Measurements from ENCODE around the gene PPP1R1C.

Gene PPP1R1C

DNA sequence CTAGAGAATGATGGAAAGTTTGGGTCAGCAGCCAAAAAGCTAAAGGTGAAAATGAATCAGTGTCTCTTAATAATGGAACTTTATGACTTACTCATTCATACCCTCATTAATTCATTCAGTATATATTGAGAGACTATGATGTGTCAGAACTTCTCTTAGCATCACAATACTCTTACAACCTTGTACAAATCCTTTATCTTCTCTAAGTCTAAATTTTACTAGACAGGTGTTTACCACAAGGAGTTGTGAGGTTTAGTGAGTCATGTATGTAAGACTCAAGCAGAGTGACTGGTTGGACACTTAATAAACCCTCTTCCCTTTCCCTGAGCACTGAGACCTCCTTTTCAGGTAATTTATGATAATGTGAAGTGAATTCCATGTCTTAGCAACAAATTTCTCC lies 129.6 kb downstream of the PPP1R1C start:
- no peak for DNase-seq

DNA sequence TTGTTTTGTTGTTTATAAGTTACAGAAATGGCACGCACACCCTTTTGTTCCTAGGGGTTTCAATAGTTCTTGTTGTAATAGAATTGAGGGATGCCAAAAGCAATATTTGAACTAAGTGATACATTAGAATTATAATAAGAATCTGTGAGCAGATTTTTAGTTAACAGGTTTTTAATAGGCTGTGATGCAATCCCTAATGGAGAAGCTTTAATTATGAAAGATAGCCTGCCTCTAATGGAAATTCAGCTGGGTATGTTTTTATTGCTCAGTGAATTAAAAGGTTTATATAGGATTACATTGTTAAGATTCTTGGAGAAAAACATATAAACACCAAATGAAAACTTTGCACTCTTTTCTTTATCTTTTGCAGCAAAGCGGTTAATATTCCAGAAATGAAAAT lies 131.1 kb downstream of the PPP1R1C start:
- no peak for DNase-seq

DNA sequence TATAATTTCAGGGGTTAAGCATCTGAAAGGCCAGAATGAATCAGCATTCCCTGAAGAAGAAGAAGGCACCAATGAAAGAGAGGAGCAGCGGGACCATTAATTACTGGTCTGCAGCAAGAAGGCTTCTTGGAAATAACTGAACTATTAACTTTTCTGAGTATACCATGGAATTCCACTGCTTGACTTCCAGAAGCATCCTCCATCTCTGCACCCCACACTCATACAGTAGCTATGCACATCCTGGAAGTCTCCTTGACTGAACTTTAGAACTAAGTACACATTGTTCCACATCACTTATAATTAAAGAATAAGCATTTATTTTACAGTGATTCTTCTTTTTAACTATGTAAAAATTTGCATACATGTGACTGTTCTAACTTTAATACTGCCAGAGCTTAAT lies 131.5 kb downstream of the PPP1R1C start:
- no peak for DNase-seq

DNA sequence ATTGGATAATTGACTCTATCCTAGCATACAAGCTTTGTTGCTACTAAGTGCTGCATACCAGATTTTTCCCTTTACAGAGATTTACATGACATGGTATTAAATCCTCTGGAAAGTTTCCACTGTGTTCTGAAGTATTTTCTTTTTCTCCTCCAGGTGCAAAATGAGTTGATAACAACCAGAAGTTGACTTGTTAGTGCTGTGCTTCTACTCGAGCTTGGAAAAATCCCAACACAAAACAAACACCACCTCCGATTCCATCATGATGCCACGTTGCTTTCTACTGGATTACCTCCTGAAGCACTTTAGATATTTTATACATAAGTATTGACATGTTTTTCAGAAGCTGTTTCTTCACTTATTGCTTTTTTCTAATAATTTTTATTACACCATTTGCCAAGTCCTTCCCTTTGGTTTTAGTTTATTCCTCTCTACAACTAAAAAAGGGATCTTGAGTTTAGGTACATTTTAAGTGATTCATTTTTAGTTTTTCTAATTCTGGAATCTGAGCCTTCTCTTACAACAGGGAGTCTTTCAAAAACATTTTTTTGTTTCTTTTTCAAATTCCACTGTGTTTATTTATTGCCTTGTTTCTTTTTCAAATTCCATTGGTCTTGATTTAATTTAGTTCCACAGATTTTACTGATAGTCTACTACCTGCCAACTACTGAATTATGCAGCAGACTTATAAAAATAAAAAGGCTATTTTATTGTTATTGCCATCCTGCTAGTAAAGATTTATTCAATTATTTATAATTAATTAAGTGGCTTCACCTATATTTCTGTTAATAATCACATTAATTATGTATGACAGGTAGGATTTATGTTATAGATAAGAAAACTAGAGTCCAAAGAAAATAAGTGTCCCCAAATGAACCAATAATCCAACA lies 143.4 kb downstream of the PPP1R1C start:
- no peak for DNase-seq

DNA sequence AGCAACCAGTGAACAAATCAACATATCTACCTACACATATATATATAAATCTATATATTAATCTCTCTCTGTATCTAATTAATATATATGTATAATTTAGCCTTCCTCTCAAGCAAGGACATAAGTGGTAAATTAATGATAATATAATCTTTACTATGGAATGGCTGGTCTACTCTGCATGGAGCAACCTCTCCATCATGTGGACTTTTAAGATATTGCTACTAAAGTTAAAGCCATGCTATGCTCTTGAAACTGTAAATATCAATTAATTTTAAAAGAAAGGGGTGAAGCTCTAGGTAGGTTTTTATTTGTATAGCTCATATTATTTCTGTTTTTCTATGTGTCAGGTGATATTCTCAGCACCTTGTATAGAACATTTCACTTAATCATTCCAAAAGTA lies 147.0 kb downstream of the PPP1R1C start:
- no peak for DNase-seq

DNA sequence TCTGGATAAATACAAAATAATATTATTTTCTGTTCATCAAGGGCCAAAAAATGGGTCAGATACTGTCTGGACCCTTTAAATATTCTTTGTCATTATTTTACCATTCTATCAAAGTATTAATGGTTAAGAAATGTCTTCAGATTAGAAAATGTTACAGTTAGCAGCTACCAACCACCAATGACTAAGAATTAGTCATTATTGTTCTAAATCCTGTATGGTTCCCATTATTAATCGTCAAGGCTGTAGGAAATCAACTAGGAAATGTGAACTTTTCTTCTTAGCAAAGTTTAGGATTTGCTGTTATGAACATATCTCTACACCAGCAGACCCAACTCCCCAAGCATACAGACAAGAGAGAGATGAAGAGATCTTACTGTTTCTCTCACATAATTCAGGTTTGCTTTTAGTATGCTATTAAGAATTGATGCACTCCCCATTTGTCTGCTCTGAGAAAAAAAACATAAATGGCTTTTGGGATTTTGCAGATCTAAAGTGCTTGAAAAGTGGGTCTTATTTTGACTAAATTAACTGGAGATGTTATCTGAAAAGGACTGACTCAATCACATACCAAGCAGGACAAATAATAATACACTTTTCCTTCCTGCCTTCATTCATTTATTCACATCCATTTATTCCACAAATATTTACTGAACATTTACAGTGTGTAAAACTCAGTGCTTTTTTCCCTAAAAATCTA lies 147.7 kb downstream of the PPP1R1C start:
- DNase-seq, result no peak

DNA sequence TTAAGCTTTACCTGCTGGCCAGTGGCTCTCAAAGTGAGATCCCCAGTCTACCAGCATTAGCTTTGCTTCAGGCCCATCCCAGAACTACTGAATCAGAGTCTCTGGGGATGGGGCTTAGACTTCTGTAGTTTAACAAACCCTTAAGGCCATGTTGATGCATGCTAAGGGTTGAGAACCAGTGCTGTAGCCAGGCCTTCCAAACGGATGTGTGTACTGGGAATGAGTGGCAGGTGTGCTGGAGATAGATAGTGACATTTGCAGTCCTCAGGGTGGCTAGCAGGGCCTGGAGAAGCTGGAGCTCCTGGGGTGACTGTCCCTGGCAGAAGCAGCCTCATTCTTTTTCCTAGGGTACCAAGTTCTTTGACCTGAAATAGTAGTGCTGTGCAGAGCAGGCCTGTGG lies 148.5 kb downstream of the PPP1R1C start:
- no peak for DNase-seq

DNA sequence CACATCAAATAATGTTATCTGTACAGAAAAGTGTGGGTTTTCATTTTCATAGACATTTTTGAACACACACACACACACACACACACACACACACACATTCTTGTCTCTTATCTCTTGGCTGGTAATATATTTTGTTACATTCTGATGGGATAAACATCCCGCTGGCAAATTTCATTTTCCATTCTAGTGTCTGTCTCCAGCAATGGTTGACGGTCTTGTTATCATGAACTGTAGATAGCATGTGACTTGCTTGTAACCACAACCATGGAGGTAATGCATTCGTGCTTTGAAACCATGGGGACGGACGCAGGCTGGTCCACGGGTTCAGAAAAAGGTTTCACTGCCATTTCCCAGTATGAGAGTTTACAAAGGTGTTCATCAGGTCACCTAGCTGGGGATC lies 156.4 kb downstream of the PPP1R1C start:
- no peak for DNase-seq

DNA sequence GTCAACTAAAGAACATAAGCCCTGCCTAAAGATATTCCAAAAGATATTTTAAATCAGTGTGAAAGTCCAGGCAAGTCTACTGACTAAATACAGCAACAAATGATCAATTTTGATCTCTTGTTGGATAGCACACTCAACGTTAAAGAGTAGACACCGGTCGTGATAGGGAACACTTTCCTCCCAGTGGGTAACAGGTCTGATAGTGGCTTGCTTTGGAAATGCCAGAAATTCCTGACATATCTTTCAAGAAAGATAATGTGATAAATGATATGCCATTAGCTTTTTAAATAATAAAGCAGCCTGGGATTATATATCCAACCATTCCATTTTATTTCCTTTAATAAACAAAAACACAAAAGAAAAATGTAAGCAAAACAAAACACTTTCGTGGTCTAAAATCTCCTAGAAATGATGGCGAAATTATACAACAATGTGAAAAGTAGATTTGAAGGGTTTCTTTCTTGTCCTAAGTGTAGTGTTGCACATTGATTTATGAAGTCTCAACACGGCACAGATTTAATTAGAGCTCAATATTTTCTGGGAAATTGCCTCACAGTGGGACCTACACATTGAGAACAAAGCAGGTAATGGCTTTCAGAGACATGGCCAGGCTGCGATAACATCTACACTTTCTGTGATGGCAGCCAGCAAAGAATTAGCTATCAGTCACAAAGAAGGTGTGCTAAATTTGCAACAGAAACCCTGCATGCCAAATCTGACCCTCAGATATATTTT lies 158.6 kb downstream of the PPP1R1C start:
- no peak for DNase-seq

DNA sequence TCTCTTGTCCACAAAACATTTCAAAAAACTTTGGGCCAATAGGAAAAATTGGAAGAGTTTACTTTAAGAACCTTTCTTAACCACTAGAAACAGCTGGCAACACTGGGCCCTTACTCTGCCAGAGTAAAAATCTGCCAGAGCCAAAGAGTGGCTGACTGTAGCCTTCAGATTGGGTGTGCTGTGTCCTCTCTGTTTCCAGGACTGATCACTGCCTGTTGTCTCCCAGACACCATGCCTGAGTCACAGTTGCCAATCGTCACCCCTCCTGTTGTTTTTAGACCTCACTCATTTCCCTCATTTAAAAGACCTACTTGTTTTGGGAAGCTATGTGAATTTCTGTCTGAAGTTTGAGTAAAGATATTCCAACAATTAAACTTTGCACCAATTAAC lies 159.1 kb downstream of the PPP1R1C start:
- DNase-seq, result no peak

DNA sequence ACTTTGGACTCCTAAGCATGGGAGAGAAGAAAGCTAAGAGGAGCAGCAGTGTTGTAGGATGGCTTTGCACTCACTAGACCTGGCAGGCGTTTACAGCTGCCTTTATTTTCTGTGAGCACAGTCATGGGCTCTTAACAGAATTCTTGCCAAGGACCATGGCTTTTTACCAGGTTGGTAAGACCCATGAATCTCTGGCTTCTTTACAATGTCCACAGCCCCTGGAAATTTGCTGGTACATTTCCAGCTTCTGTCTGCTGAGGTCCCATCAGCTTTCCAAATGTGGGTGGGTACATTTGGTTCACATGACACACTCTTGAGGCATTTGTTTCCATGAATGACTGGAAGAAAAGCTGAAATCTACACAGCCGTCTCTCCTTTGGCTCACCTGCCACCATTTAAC lies 162.7 kb downstream of the PPP1R1C start:
- no peak for DNase-seq

DNA sequence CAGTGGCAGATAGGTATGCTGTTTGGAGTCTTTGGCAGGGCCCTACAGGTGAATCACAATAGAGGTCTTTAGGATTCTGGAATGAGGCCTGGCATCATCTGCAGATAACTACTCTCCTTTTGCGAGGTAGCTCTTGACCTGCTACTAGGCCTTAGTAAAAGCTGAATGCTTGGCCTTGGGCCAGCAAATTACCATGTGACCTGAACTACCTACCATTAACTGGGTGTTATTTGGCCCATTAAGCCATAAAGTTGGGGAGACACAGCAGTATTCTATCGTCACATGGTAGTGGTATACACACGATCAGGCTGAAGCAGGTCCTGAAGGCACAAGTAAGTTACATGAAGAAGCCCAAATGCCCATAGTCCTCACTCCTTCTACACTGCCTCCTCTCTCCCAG lies 178.2 kb downstream of the PPP1R1C start:
- no peak for DNase-seq

DNA sequence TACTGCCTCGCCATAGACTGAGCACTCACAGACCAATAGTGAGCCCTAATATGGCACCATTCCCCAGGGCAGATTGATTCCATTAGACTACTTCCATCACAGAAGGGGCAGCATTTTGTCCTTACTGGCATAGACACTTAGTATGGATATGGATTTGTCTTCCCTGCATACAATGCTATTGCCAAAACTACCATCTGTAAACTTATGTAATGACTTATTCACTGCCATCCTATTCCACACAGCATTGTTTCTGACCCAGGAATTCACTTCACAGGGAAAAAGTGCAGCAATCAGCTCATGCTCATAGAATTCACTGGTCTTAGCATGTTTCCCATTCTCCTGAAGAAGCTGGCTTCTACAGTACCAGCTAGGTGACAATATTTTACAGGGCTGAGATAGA lies 179.0 kb downstream of the PPP1R1C start:
- no peak for DNase-seq

DNA sequence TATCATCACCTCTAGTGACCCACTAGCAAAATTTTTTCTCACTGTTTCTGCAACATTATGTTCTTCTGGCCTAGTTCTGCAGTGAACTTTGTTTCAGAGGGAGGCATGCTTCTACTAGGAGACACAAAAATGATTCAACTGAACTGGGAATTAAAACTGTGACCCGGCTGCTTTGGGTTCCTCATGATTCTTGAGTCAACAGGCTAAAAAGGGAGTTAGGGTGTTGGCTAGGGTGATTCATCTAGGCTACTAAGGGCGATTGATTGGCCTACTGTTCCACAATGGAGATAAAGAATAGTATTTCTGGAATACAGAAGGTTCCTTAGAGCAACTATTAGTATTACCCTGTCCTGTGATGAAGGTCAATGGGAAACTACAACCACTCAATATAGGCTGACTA lies 179.5 kb downstream of the PPP1R1C start:
- DNase-seq, result no peak

DNA sequence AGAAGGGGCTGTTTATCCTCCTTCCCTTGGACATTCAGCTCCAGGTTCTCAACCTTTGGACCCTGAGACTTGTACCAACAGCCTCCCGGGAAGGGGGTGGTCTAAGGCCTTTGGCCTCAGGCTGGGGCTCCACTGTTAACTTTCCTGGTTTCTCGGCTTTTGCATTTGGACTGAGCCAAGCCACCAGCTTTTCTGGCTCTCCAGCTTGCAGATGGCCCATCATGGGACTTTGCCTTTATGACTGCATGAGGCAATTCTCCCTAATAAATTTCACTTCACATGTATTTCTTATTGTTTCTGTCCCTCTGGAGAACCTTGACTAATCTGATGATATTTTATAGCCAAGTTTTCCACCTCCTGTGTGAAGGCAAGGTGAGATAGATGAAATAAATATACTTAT lies 180.8 kb downstream of the PPP1R1C start:
- no peak for DNase-seq

DNA sequence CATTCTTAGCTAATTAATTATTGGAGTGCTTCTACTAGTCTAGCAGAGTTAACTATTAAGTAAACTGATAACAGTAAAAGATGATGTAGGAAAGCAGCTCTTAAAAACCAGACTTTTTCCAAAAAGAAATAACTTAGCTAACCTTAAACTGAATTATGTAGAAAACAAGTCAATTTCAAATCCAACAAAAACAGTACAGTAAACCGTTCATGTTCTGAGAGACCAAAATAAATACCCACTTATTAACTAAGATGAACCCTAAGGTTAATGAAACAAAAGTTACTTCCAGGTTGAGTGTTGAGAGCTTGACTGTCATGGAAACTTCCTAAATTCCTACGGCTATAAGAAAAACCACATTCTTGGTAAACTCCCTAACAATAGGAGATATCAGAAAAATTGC lies 181.2 kb downstream of the PPP1R1C start:
- no peak for DNase-seq

Measured in cortex of kidney (tissue), 1 donor.